PC-9 (cell line): ENCODE data around the gene SIPA1L2. TPM values are rescaled to one million over a fixed set of nuclear protein-coding genes. Genes with fewer than 3 reads are reported as not detected.

Experiments
- BruUV-seq: library from RNA; stranded (reverse); fragments of 400-500 nt; replicated peaks from 2 replicates; lab custom pipeline; 2021; lab: Mats Ljungman, UMichigan
- CTCF ChIA-PET: fragments of 300-600 bp; sonication (Branson Sonifier 250); formaldehyde crosslinking; loops from one replicate; lab custom pipeline; 2022; ENCODE audit warnings: antibody characterized with exemption; lab: Charles Lee
- POLR2A ChIA-PET: fragments of 300-600 bp; sonication (Branson Sonifier 250); formaldehyde crosslinking; loops from one replicate; lab custom pipeline; 2022; ENCODE audit warnings: antibody characterized with exemption; ENCODE audit not compliant: unreplicated experiment; lab: Charles Lee
- DNase-seq, 2 experiments: peaks; one replicate each; pipeline versions ENCODE4 v3.0.0 to v3.0.0-alpha.2; 2015 to 2022; ENCODE audit warnings: mixed read lengths in 1 of 2
- H2AFZ ChIP-seq: fragments of 200-600 bp; sonication (generic); 2 replicates; pipeline ENCODE4 v1.8.1; 2017; ENCODE audit warnings: antibody characterized with exemption
- H3F3A ChIP-seq: fragments of 200-600 bp; sonication (generic); 2 replicates; pipeline ENCODE4 v1.8.1; 2017; ENCODE audit warnings: antibody characterized with exemption, mild to moderate bottlenecking, low read depth; ENCODE audit not compliant: insufficient read depth
- H3K27ac ChIP-seq: fragments of 200-600 bp; sonication (generic); 2 replicates; pipeline ENCODE4 v1.6.1; 2016; ENCODE audit warnings: mixed run types
- H3K27me3 ChIP-seq: fragments of 200-600 bp; sonication (generic); 2 replicates; pipeline ENCODE4 v1.6.1; 2016; ENCODE audit warnings: low read depth, mixed run types; ENCODE audit not compliant: insufficient read depth
- H3K36me3 ChIP-seq: fragments of 200-600 bp; sonication (generic); 2 replicates; pipeline ENCODE4 v1.6.1; 2016; ENCODE audit warnings: low read depth, mixed run types
- H3K4me1 ChIP-seq: fragments of 200-600 bp; sonication (generic); replicated peaks from 2 replicates; pipeline ENCODE4 v1.6.1; 2016; ENCODE audit warnings: mixed run types; ENCODE audit not compliant: insufficient read depth
- H3K4me2 ChIP-seq: fragments of 200-600 bp; sonication (generic); 2 replicates; pipeline ENCODE4 v1.6.1; 2017; ENCODE audit warnings: mixed run types
- H3K4me3 ChIP-seq: fragments of 200-600 bp; sonication (generic); 2 replicates; pipeline ENCODE4 v1.6.1; 2016; ENCODE audit warnings: mixed run types
- H3K79me2 ChIP-seq: fragments of 200-600 bp; sonication (generic); 2 replicates; pipeline ENCODE4 v1.6.1; 2017; ENCODE audit warnings: low read depth, mixed run types
- H3K9me2 ChIP-seq: fragments of 200-600 bp; sonication (generic); 2 replicates; pipeline ENCODE4 v1.8.1; 2017; ENCODE audit warnings: mild to moderate bottlenecking; ENCODE audit not compliant: insufficient read depth
- H3K9me3 ChIP-seq: fragments of 200-600 bp; sonication (generic); 2 replicates; pipeline ENCODE4 v1.8.1; 2016; ENCODE audit warnings: low read depth; ENCODE audit not compliant: insufficient read depth
- H4K20me1 ChIP-seq: fragments of 200-600 bp; sonication (generic); 2 replicates; pipeline ENCODE4 v1.8.1; 2017; ENCODE audit not compliant: insufficient read depth
- EZH2 ChIP-seq: fragments of 200-600 bp; sonication (generic); IDR thresholded peaks from 2 replicates; pipeline ENCODE4 v1.8.0; 2017; ENCODE audit warnings: antibody characterized with exemption, low read depth
- intact Hi-C: fragments of 100-400 bp; cut with micrococcal nuclease; formaldehyde crosslinking; loops from one replicate; pipeline ENCODE4 v1.10.0; 2022; ENCODE audit not compliant: unreplicated experiment
- total RNA-seq: library from RNA; stranded (reverse); gene quantifications from 2 replicates; pipeline ENCODE4 v1.2.3, GENCODE V29; 2021
- TF ChIP-seq, protein P1 (sequence below): fragments of 200-600 bp; sonication (generic); conservative IDR thresholded peaks from 2 replicates; pipeline ENCODE4 v1.6.1; 2017; ENCODE audit warnings: mixed run types, antibody characterized with exemption, mild to moderate bottlenecking, moderate library complexity

Gene SIPA1L2
- total RNA-seq, 1 experiment from 2014 or later, result not detected

DNA sequence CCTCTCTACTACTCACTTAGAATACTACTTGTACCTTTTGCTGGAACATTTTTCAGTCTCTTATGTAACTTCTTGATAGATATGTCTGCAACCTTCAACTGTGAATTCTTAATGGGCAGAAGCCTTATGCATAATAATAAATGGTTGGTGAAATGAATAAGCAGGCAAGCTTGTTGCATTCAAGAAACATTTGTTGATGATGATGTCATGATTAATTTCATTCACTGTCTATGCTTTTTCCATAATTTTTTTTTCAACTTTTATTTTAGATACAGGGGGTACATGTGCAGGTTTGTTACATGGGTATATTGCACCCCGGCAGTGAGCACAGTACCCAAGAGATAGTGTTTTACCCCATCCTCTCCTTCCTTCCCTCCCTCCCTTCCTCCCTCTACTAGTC is 48.0 kb downstream of the SIPA1L2 start:
- no TSS peak for BruUV-seq
- no peaks in the 10 kb centered on the region for H3K27me3 ChIP-seq
- H3K36me3 ChIP-seq, result no peaks in the 10 kb centered on the region
- H3K4me1 ChIP-seq, result no peaks in the 10 kb centered on the region
- intact Hi-C loops, result no loop called here
- TF ChIP-seq, protein P1, sequence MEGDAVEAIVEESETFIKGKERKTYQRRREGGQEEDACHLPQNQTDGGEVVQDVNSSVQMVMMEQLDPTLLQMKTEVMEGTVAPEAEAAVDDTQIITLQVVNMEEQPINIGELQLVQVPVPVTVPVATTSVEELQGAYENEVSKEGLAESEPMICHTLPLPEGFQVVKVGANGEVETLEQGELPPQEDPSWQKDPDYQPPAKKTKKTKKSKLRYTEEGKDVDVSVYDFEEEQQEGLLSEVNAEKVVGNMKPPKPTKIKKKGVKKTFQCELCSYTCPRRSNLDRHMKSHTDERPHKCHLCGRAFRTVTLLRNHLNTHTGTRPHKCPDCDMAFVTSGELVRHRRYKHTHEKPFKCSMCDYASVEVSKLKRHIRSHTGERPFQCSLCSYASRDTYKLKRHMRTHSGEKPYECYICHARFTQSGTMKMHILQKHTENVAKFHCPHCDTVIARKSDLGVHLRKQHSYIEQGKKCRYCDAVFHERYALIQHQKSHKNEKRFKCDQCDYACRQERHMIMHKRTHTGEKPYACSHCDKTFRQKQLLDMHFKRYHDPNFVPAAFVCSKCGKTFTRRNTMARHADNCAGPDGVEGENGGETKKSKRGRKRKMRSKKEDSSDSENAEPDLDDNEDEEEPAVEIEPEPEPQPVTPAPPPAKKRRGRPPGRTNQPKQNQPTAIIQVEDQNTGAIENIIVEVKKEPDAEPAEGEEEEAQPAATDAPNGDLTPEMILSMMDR, result no peak
- TF ChIP-seq EZH2, result no peak
- no peak overlapping the region for H2AFZ ChIP-seq
- H4K20me1 ChIP-seq, result no peaks in the 10 kb centered on the region
- DNase-seq, result no peak
- ChIA-PET CTCF (no interaction called here), POLR2A (no interaction called here)
- H3K4me2 ChIP-seq, result no peak overlapping the region
- no peaks in the 10 kb centered on the region for H3K9me2 ChIP-seq
- H3K79me2 ChIP-seq, result no peaks in the 10 kb centered on the region
- H3F3A ChIP-seq, result no peaks in the 10 kb centered on the region
- no peak overlapping the region for H3K4me3 ChIP-seq
- H3K9me3 ChIP-seq, result no peaks in the 10 kb centered on the region
- no peak overlapping the region for H3K27ac ChIP-seq

Other genes with a start within 250 kb of the SIPA1L2 start
- gene MAP10, start 175.3 kb upstream of the SIPA1L2 start, total RNA-seq, result 0.13 TPM in 1 of 2 replicates, not detected in the other